ENCODE measurements around the gene EXOC8. TPM values are rescaled to one million over a fixed set of nuclear protein-coding genes. Genes with fewer than 3 reads are reported as not detected.

Gene EXOC8
- total and polyA plus RNA-seq, 2 donors (not counting 3 experiments of a cell fraction or from before 2014, with no cell fraction given): 2.8 to 13.2 TPM

DNA sequence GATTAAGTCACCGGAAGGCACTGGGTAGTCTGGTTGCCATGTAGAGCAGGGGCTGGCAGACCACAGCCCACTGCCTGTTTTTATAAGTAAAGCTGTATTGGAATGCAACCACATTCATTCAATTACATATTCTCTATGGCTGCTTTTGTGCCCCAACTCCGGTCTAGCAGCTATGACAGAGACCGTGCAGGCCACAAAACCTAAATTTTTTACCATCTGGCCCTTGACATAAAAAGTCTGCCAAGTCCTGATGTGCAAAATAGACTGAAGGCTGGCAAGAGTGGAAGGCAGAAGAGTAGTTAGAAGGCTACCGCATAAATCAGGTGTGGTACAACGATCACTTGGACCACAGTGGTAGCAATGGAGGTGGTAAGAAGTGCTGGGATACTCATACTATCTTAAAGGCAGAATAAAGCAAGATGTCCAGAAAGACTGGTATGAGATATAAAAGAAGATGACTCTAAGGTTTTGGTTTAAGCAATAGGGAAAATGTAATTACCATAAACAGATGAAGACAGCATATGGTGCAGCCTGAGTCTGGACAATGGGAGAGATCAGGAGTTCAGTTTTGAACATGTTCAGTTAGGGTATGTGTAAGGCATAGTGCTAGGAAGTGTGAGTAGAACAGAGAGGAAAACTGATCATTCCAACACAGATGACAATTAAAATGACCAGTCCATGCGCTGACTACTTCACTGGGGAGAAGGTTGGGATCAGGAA is 47.2 kb upstream of the EXOC8 start:
- Histone ChIP-seq H3K27ac (ENCODE audit: insufficient read depth, low read depth, low read length) (no peak overlapping the region), H3K9me3 (replicated peaks; ENCODE audit: control insufficient read depth, insufficient read depth, low read length) (no peaks in the 10 kb centered on the region), H4K20me1 (replicated peaks; ENCODE audit: control insufficient read depth, extremely low read depth, insufficient read depth, low read length) (no peaks in the 10 kb centered on the region), H3K4me2 (ENCODE audit: insufficient read depth, low read length) (no peak overlapping the region), H3K9me1 (replicated peaks; ENCODE audit: control insufficient read depth, extremely low read depth, insufficient read depth, low read length) (no peaks in the 10 kb centered on the region), H3K9ac (replicated peaks; ENCODE audit: extremely low read depth, insufficient read depth, low read length) (no peak overlapping the region), H3K79me2 (ENCODE audit: control insufficient read depth, insufficient read depth, low read length) (peaks cover 66% of the 10 kb centered on the region), H3K4me1 (ENCODE audit: control insufficient read depth, extremely low read depth, insufficient read depth, low read length) (peaks cover 24% of the 10 kb centered on the region), H3K27me3 (ENCODE audit: control insufficient read depth in 2 of 2, insufficient read depth in 2 of 2, low read length in 2 of 2) (no peaks in the 10 kb centered on the region), H3K4me3 (replicated peaks in 1 of 3; ENCODE audit: insufficient read depth in 1 of 3, low read depth in 1 of 3, low read length in 3 of 3) (no peak overlapping the region), H2AFZ (ENCODE audit: low read depth, low read length) (no peak overlapping the region), H3K36me3 (ENCODE audit: control insufficient read depth in 2 of 2, extremely low read depth in 1 of 2, insufficient read depth in 2 of 2, low read length in 2 of 2) (no peaks in the 10 kb centered on the region)
- intact Hi-C loops (cut with micrococcal nuclease): loop anchor here (1.0 kb wide), 1 partner anchor 8 kb away; no protein-coding TSS in a partner anchor
- dilution Hi-C loops (cut with MboI; ENCODE audit: extremely low pct_ligation_motif_present, low sequenced_read_pairs): no loop called here
- ChIA-PET CTCF (interaction anchor here (1.1 kb wide), 1 partner anchor 9 kb away, joined by 3 read pairs; no protein-coding TSS in a partner anchor), POLR2A (no interaction called here)
- no peak for TF ChIP-seq FOS (IDR thresholded peaks at IDR 0.05; ENCODE audit: borderline replicate concordance, insufficient read depth, low read length)
- no peak for TF ChIP-seq EZH2 (IDR thresholded peaks at IDR 0.05; ENCODE audit: borderline replicate concordance, low read depth, low read length, severe bottlenecking)
- TF ChIP-seq JUN (IDR thresholded peaks at IDR 0.05; ENCODE audit: borderline replicate concordance, insufficient read depth, insufficient read length, low read depth): no peak
- TF ChIP-seq POLR2AphosphoS5 (IDR thresholded peaks at IDR 0.05; ENCODE audit: insufficient read depth, low read depth, low read length): no peak
- no peak for TF ChIP-seq MAX (IDR thresholded peaks at IDR 0.05; ENCODE audit: insufficient read depth, insufficient read length)
- no peak for TF ChIP-seq GATA2 (IDR thresholded peaks at IDR 0.05; ENCODE audit: insufficient read depth, insufficient read length, low read depth, low read length)
- TF ChIP-seq MYC (IDR thresholded peaks at IDR 0.05; ENCODE audit: low read depth, low read length): no peak
- no peak for TF ChIP-seq CTCF (IDR thresholded peaks at IDR 0.05; ENCODE audit: extremely low read depth in 1 of 2, insufficient read depth in 1 of 2, low read depth in 1 of 2, low read length in 2 of 2)
- TF ChIP-seq POLR2A (IDR thresholded peaks at IDR 0.05; ENCODE audit: low read depth, low read length): no peak
- BruUV-seq (replicated peaks): no TSS peak
- DNase-seq (ENCODE audit: low read depth, low spot score) (no peak), FAIRE-seq (no peak)

Measured in endothelial cell of umbilical vein (primary cell).